ENCODE data around the gene DNMT3A. TPM values are rescaled to one million over a fixed set of nuclear protein-coding genes. Genes with fewer than 3 reads are reported as not detected.
A peak's percentile ranks its signal among the peaks of the same experiment; 100 is the strongest.

DNMT3A gene
- total and polyA plus RNA-seq, 2 donors (not counting 3 experiments of a cell fraction or from before 2014, with no cell fraction given), result 23.3 to 71.7 TPM

DNA sequence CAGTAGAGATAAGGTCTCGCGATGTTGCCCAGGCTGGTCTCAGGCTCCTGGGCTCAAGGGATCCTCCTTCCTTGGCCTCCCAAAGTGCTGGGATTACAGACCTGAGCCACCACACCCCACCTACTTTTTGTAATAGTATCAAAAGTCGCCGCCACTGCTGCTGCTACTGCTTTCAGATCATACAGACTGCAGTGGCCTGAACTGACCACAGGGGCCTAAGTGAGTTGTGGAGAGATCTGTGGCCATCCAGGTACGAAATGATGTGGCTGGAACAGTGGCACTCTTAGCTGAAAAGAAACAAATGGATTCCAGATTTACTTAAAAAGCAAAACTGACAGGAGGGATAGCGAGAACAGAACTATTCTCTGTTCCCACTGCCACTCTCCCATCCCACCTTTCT is 140.5 kb downstream of the DNMT3A start:
- no TSS peak for BruUV-seq (replicated peaks)
- FAIRE-seq, result peak; percentile 69
- dilution Hi-C loops (cut with MboI; ENCODE audit: extremely low pct_ligation_motif_present, low sequenced_read_pairs), result no loop called here

GRCh38 chr2:25198576-25198975 is 143.1 kb downstream of the DNMT3A start:
- Histone ChIP-seq H3K9ac (replicated peaks; ENCODE audit: extremely low read depth, insufficient read depth, low read length) (no peak overlapping the region), H3K9me1 (replicated peaks; ENCODE audit: control insufficient read depth, extremely low read depth, insufficient read depth, low read length) (no peaks in the 10 kb centered on the region), H3K36me3 (ENCODE audit: control insufficient read depth in 2 of 2, extremely low read depth in 1 of 2, insufficient read depth in 2 of 2, low read length in 2 of 2) (no peaks in the 10 kb centered on the region), H3K9me3 (replicated peaks; ENCODE audit: control insufficient read depth, insufficient read depth, low read length) (no peaks in the 10 kb centered on the region), H4K20me1 (replicated peaks; ENCODE audit: control insufficient read depth, extremely low read depth, insufficient read depth, low read length) (no peaks in the 10 kb centered on the region), H3K27me3 (ENCODE audit: control insufficient read depth in 2 of 2, insufficient read depth in 2 of 2, low read length in 2 of 2) (no peaks in the 10 kb centered on the region), H2AFZ (ENCODE audit: low read depth, low read length) (no peak overlapping the region), H3K4me2 (ENCODE audit: insufficient read depth, low read length) (no peak overlapping the region), H3K79me2 (ENCODE audit: control insufficient read depth, insufficient read depth, low read length) (no peaks in the 10 kb centered on the region), H3K4me3 (replicated peaks in 1 of 3; ENCODE audit: insufficient read depth in 1 of 3, low read depth in 1 of 3, low read length in 3 of 3) (no peak overlapping the region), H3K4me1 (ENCODE audit: control insufficient read depth, extremely low read depth, insufficient read depth, low read length) (no peaks in the 10 kb centered on the region), H3K27ac (ENCODE audit: insufficient read depth, low read depth, low read length) (no peak overlapping the region)
- dilution Hi-C loops (cut with MboI; ENCODE audit: extremely low pct_ligation_motif_present, low sequenced_read_pairs), result no loop called here
- FAIRE-seq, result no peak
- no peak for DNase-seq (ENCODE audit: low read depth, low spot score)
- POLR2A ChIA-PET, result no interaction called here
- TF ChIP-seq MAX (IDR thresholded peaks at IDR 0.05; ENCODE audit: insufficient read depth, insufficient read length), result no peak
- no peak for TF ChIP-seq CTCF (IDR thresholded peaks at IDR 0.05; ENCODE audit: extremely low read depth in 1 of 2, insufficient read depth in 1 of 2, low read depth in 1 of 2, low read length in 2 of 2)
- TF ChIP-seq FOS (IDR thresholded peaks at IDR 0.05; ENCODE audit: borderline replicate concordance, insufficient read depth, low read length), result no peak
- no peak for TF ChIP-seq GATA2 (IDR thresholded peaks at IDR 0.05; ENCODE audit: insufficient read depth, insufficient read length, low read depth, low read length)
- no peak for TF ChIP-seq JUN (IDR thresholded peaks at IDR 0.05; ENCODE audit: borderline replicate concordance, insufficient read depth, insufficient read length, low read depth)
- no peak for TF ChIP-seq MYC (IDR thresholded peaks at IDR 0.05; ENCODE audit: low read depth, low read length)
- BruUV-seq (replicated peaks), result no TSS peak
- intact Hi-C loops (cut with micrococcal nuclease), result loop anchor here (5.0 to 10.0 kb wide), 2 partner anchors 156 to 584 kb away; partner anchors contain the start of gene EFR3B
- CTCF ChIA-PET, result interaction anchor here (1.0 kb wide), 1 partner anchor 223 kb away, joined by 3 read pairs; no protein-coding TSS in a partner anchor

More for the DNA sequence above, 140.5 kb downstream of the DNMT3A start:
- Histone ChIP-seq H2AFZ (ENCODE audit: low read depth, low read length) (no peak overlapping the region), H3K9me3 (replicated peaks; ENCODE audit: control insufficient read depth, insufficient read depth, low read length) (no peaks in the 10 kb centered on the region), H3K79me2 (ENCODE audit: control insufficient read depth, insufficient read depth, low read length) (no peaks in the 10 kb centered on the region), H3K36me3 (ENCODE audit: control insufficient read depth in 2 of 2, extremely low read depth in 1 of 2, insufficient read depth in 2 of 2, low read length in 2 of 2) (no peaks in the 10 kb centered on the region), H3K27me3 (ENCODE audit: control insufficient read depth in 2 of 2, insufficient read depth in 2 of 2, low read length in 2 of 2) (no peaks in the 10 kb centered on the region), H4K20me1 (replicated peaks; ENCODE audit: control insufficient read depth, extremely low read depth, insufficient read depth, low read length) (no peaks in the 10 kb centered on the region), H3K4me2 (ENCODE audit: insufficient read depth, low read length) (no peak overlapping the region), H3K27ac (ENCODE audit: insufficient read depth, low read depth, low read length) (no peak overlapping the region), H3K9ac (replicated peaks; ENCODE audit: extremely low read depth, insufficient read depth, low read length) (no peak overlapping the region), H3K4me3 (replicated peaks in 1 of 3; ENCODE audit: insufficient read depth in 1 of 3, low read depth in 1 of 3, low read length in 3 of 3) (no peak overlapping the region), H3K9me1 (replicated peaks; ENCODE audit: control insufficient read depth, extremely low read depth, insufficient read depth, low read length) (no peaks in the 10 kb centered on the region), H3K4me1 (ENCODE audit: control insufficient read depth, extremely low read depth, insufficient read depth, low read length) (no peaks in the 10 kb centered on the region)
- no peak for DNase-seq (ENCODE audit: low read depth, low spot score)
- POLR2A ChIA-PET, result no interaction called here
- TF ChIP-seq POLR2AphosphoS5 (IDR thresholded peaks at IDR 0.05; ENCODE audit: insufficient read depth, low read depth, low read length) (no peak), CTCF (IDR thresholded peaks at IDR 0.05; ENCODE audit: extremely low read depth in 1 of 2, insufficient read depth in 1 of 2, low read depth in 1 of 2, low read length in 2 of 2) (peak in 1 of 2 donors; percentile 21), MYC (IDR thresholded peaks at IDR 0.05; ENCODE audit: low read depth, low read length) (no peak)
- intact Hi-C loops (cut with micrococcal nuclease), result no loop called here
- CTCF ChIA-PET, result interaction anchor here (1.4 kb wide), 1 partner anchor 72 kb away, joined by 4 read pairs; no protein-coding TSS in a partner anchor
